GM13977 (cell line): Measurements from ENCODE around the gene ASXL1.

Experiments
- DNase-seq: peaks from one replicate; pipeline ENCODE4 v3.0.0; 2012; ENCODE audit warnings: low spot score
- CTCF ChIP-seq: IDR thresholded peaks from 2 replicates; pipeline ENCODE4 v1.5.1; 2012; ENCODE audit warnings: mild to moderate bottlenecking, control low read depth; ENCODE audit not compliant: insufficient read depth; ENCODE audit errors: extremely low read depth, missing control alignments
- in situ Hi-C: fragments of 300-500 bp; cut with MboI; formaldehyde crosslinking; loops from one replicate; pipeline ENCODE4 v1.12.0; 2022; ENCODE audit warnings: low sequenced_read_pairs, low pct_unique_long_range_greater_than_20kb, mixed read lengths, inconsistent platforms; ENCODE audit not compliant: unreplicated experiment

Gene ASXL1

GRCh38 chr20:32451682-32452461 is 93.7 kb downstream of the ASXL1 start:
- no peak for DNase-seq
- in situ Hi-C loops = no loop called here

DNA sequence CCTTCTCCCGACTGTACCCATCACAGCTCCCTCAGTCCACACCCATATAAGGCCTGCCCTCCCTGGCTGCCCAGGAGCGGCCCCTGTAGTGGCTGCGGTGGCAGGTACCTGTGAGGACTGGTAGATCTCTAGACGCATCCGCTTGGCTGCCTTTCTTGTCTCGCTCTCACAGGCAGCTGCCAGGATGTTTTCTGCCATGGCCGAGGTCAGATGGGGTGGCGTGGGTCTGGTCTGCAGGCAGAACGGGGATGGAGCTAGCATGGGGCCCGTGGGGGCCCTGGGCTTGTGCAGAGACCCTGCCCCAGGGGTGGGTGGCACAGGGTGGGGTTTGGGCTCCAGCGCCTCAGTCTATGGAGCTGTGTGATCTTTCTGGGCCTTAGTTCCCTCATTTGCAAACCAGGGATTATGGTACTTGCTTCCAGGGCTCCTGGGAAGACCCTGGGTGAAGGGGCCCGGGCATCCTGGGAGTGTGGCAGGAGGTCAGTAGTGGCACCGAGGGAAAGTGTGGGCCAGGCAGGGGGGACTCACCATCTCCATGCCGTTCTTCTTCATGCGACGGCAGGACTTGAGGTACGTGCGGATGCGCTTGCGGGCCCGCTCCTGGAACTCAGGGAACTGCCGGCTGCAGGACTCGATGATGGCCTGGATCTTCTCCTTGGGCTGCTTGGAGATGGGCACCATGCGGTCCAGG is 94.8 kb downstream of the ASXL1 start:
- in situ Hi-C loops = no loop called here
- no peak for DNase-seq
- TF ChIP-seq CTCF = no peak

More at GRCh38 chr20:32451682-32452461, 93.7 kb downstream of the ASXL1 start:
- TF ChIP-seq CTCF = peak; percentile 14

DNA sequence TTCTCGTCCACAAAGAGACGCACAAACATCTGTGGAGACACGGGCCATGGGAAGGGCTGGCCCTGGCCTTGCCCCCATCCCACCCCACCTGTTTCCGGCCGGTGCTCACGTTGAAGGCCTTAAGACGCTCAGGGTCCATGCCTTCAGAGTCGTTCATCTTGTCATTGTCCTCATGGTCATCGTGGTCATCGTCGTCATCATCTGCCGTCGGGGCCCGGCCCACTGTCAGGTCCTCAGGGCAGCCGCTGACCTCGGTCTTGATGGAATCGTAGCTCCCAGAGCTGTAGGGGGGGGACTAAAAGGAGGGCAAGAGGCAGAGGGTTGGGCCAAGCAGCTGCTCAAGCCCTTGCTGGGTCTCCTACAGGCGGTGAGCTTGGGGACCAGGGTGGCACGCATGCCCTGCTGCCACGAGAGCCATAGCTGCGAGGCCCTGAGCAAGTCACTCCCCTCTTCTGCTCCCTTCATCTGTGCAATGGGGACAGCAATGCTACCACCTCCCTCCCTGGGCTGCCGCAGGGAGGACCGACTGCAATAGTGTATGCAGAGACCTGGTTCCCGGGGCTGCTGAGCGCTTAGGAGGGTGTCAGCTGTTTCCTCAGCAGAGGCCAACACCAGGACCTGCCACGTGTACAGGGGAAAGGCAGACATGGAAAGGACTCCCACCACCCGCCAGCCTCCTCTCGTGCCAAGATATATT is 95.5 kb downstream of the ASXL1 start:
- DNase-seq = no peak
- in situ Hi-C loops = no loop called here
- no peak for TF ChIP-seq CTCF

DNA sequence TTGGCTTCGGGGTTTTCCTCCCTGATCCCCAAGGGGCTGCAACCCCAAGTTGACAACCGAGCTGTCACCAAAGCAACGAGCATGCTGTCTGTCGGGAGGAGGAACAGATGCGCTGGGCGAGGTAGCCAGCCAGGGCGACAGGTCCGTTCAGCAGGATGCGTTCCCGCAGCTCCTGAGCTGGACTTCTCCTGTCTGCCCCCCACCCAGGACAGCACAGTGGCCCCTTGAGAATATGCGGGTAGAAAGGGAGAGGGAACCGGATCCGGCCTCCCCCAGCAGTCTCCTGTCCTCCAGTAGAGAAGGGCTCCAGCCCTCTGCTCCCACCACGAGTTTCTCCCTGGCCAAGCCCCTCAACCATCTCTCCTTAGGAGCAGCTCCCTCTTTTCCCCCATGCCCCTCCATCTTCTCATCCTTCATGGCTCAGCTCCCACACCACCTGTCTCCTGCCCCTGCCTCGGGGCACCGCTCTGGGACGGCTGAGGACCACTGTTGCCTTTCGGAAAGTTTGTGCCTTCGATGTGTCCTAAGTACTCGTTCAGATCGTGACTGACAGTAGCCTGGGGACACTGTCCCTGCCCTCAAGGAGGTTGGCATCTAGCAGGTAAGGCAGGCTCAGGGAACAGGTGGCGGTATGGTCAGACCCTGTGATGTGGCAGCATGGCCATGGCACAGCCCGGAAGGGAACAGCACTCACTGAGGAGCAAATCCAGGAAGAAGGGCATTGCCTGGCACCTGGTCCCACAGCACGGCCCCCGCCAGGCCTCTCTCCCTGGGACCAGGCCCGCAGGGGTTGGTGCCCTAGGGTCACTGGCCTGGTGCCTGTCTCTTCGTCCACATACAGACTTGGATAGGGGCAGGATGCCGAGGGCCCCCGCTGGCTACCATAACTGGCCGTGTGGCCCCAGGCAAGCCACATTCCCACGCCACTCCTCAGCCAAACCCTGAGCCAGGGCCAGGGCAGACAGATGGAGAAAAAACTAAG is 96.3 kb downstream of the ASXL1 start:
- no peak for DNase-seq
- TF ChIP-seq CTCF = no peak
- in situ Hi-C loops = no loop called here

DNA sequence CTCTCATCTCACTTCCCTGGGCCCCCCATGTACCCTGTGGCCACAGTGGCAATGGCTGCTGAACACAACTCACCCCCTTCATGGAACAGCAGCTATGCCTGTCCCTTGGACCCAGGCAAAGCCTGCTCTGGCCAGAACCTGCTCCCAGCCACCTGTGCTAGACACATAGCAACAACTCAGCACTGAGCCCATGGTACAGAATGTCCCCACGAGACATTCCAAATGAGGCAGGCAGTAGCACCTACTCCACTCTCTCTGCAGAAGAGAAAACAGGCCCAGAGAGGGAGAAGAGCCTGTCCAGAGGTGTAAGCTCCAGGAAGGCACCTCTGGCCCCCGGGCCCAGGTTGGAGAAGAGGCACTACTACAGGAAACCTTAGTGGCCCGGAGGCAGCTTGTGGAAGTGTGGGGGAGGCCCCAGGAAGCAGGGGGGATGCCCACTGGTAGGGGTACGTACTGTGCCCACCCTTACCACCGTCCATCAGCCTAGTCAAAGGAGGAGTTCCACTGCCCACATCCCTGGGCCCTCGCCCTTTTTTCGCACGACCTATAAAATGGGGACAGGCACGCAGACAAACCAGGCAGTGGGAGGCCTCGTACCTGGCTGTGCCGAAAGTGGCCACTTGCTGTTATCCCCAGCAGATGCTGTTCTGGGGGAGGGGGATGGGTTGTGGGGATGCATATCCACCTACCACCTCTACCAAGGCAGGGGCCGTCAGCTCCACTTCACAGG is 97.2 kb downstream of the ASXL1 start:
- in situ Hi-C loops = no loop called here
- no peak for DNase-seq
- TF ChIP-seq CTCF = no peak
